GM13977 (cell line): ENCODE results near the gene JAKMIP1.
A peak's percentile ranks its signal among the peaks of the same experiment; 100 is the strongest.

Experiments used
- DNase-seq: peaks from one replicate; pipeline ENCODE4 v3.0.0; 2012; ENCODE audit warnings: low spot score
- CTCF ChIP-seq: IDR thresholded peaks from 2 replicates; pipeline ENCODE4 v1.5.1; 2012; ENCODE audit warnings: mild to moderate bottlenecking, control low read depth; ENCODE audit not compliant: insufficient read depth; ENCODE audit errors: extremely low read depth, missing control alignments
- in situ Hi-C: fragments of 300-500 bp; cut with MboI; formaldehyde crosslinking; loops from one replicate; pipeline ENCODE4 v1.12.0; 2022; ENCODE audit warnings: low sequenced_read_pairs, low pct_unique_long_range_greater_than_20kb, mixed read lengths, inconsistent platforms; ENCODE audit not compliant: unreplicated experiment

Gene JAKMIP1

GRCh38 chr4:6019316-6020263, 180.8 kb downstream of the JAKMIP1 start:
- DNase-seq, result peak; percentile 66
- peak; percentile 85 for TF ChIP-seq CTCF
- in situ Hi-C loops, result no loop called here

- in situ Hi-C loops, result no loop called here
- TF ChIP-seq CTCF, result no peak
- DNase-seq, result no peak
These were observed 182.0 kb downstream of the JAKMIP1 start, which contains the start of gene C4orf50 for GRCh38 chr4:6018331-6018730. C4orf50 (minus strand) TSS chr4:6018431.

DNA sequence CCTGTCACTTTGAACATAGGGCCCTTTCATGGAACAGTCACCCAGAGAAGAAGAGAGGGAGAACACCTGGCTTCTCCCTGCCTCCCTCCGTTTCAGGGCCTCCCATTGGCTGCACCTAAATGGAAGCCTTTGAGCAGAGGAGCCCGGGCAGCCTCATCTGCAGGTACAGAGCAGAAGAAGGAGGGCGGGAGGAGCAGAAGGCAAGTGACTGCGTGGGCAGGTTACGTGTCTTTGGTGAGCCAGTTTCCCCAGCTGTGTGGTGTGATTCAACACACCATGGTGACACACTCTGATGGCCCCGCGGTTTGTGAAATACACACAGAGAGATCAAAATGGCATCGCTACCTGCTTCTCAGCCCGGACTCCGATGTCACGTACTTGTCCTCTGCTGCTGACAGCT, 182.5 kb downstream of the JAKMIP1 start:
- DNase-seq, result no peak
- in situ Hi-C loops, result no loop called here
- no peak for TF ChIP-seq CTCF

GRCh38 chr4:6017030-6017429, 183.3 kb downstream of the JAKMIP1 start:
- TF ChIP-seq CTCF, result no peak
- in situ Hi-C loops, result no loop called here
- no peak for DNase-seq

DNA sequence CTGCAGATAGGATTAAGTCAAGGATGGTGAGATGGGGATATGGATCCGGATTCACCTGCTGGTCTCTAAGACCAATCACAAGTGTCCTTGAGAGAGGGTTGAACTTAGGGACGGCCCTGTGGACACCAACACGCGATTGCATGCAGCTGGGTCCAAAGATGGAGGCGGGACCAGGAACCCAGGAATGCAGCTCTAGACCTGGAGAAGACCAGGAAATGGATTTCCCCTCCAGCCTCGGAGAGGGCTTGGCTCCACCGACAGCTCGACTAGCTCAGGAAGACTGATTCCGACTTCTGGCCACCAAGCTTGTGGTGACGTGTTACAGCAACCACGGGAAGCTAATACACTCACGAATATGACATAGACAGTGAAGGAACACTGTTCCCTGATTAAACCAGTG, 186.8 kb downstream of the JAKMIP1 start:
- in situ Hi-C loops, result no loop called here

GRCh38 chr4:6012200-6012599, 188.1 kb downstream of the JAKMIP1 start:
- TF ChIP-seq CTCF, result no peak
- DNase-seq, result no peak
- in situ Hi-C loops, result no loop called here

More for the DNA sequence above, 186.8 kb downstream of the JAKMIP1 start:
- no peak for TF ChIP-seq CTCF
- DNase-seq, result no peak
